GM23338 (cell line): ENCODE results near the gene MYL5. TPM values are rescaled to one million over a fixed set of nuclear protein-coding genes. Genes with fewer than 3 reads are reported as not detected.

Experiments
- ATAC-seq: fragments of 200-7000 bp; cut with Tn5 transposase; 3 replicates; pipeline ENCODE4 v1.9.1; 2020
- DNase-seq: peaks from one replicate; pipeline ENCODE4 v3.0.0-alpha.2; 2015; ENCODE audit warnings: low spot score
- H2AFZ ChIP-seq: fragments of 200-600 bp; sonication (generic); 2 replicates; pipeline ENCODE4 v1.8.0; 2016; ENCODE audit warnings: antibody characterized with exemption, mild to moderate bottlenecking, moderate library complexity
- H3F3A ChIP-seq: fragments of 200-600 bp; sonication (generic); replicated peaks from 2 replicates; pipeline ENCODE4 v1.8.0; 2017; ENCODE audit warnings: antibody characterized with exemption, mixed run types, low read depth
- H3K27ac ChIP-seq: fragments of 200-600 bp; sonication (generic); 2 replicates; pipeline ENCODE4 v1.6.1; 2016; ENCODE audit warnings: low read depth
- H3K27me3 ChIP-seq: fragments of 200-600 bp; sonication (generic); 2 replicates; pipeline ENCODE4 v1.8.0; 2016; ENCODE audit warnings: mild to moderate bottlenecking, mixed run types, moderate library complexity; ENCODE audit not compliant: insufficient read depth
- H3K36me3 ChIP-seq: fragments of 200-600 bp; sonication (generic); 2 replicates; pipeline ENCODE4 v1.8.0; 2016; ENCODE audit warnings: mild to moderate bottlenecking; ENCODE audit not compliant: insufficient read depth
- H3K4me1 ChIP-seq: fragments of 200-600 bp; sonication (generic); 2 replicates; pipeline ENCODE4 v1.8.0; 2016; ENCODE audit warnings: mild to moderate bottlenecking, moderate library complexity; ENCODE audit not compliant: insufficient read depth
- H3K4me2 ChIP-seq: fragments of 200-600 bp; sonication (generic); 2 replicates; pipeline ENCODE4 v1.7.1; 2017; ENCODE audit warnings: mixed run types
- H3K4me3 ChIP-seq: fragments of 200-600 bp; sonication (generic); 2 replicates; pipeline ENCODE4 v1.6.1; 2016; ENCODE audit warnings: mixed run types
- H3K79me2 ChIP-seq: fragments of 200-600 bp; sonication (generic); replicated peaks from 2 replicates; pipeline ENCODE4 v1.8.0; 2017; ENCODE audit warnings: mild to moderate bottlenecking; ENCODE audit not compliant: insufficient read depth
- H3K9me2 ChIP-seq: fragments of 200-600 bp; sonication (generic); 2 replicates; pipeline ENCODE4 v1.8.0; 2017; ENCODE audit not compliant: insufficient read depth
- H4K20me1 ChIP-seq: fragments of 200-600 bp; sonication (generic); replicated peaks from 2 replicates; pipeline ENCODE4 v1.8.0; 2017; ENCODE audit warnings: mild to moderate bottlenecking; ENCODE audit not compliant: insufficient read depth
- H3K27ac Mint-ChIP-seq: 2 replicates; pipeline ENCODE4 v1.8.0; 2020; ENCODE audit warnings: inconsistent platforms, mild to moderate bottlenecking, moderate library complexity, mixed read lengths
- H3K27me3 Mint-ChIP-seq: 3 replicates; pipeline ENCODE4 v1.8.0; 2022; ENCODE audit warnings: low read depth, mild to moderate bottlenecking, moderate library complexity, mixed read lengths, inconsistent platforms; ENCODE audit not compliant: insufficient read depth, poor library complexity
- H3K36me3 Mint-ChIP-seq: 3 replicates; pipeline ENCODE4 v1.8.0; 2021; ENCODE audit warnings: low read depth, mild to moderate bottlenecking, inconsistent platforms, moderate library complexity, mixed read lengths
- H3K4me1 Mint-ChIP-seq: 3 replicates; pipeline ENCODE4 v1.8.0; 2020; ENCODE audit warnings: mild to moderate bottlenecking, inconsistent platforms, mixed read lengths
- H3K4me3 Mint-ChIP-seq: 3 replicates; pipeline ENCODE4 v1.8.0; 2021; ENCODE audit warnings: moderate library complexity, mild to moderate bottlenecking, inconsistent platforms, mixed read lengths
- H3K9me3 Mint-ChIP-seq: 3 replicates; pipeline ENCODE4 v1.8.0; 2020; ENCODE audit warnings: moderate library complexity, mild to moderate bottlenecking, inconsistent platforms, mixed read lengths
- CREB1 ChIP-seq: fragments of 250-450 bp; sonication (Bioruptor Pico); IDR thresholded peaks from 2 replicates; pipeline ENCODE4 v1.5.0; 2020; ENCODE audit warnings: low read depth, mild to moderate bottlenecking, moderate library complexity
- EZH2 ChIP-seq: fragments of 200-600 bp; sonication (generic); IDR thresholded peaks from one replicate; pipeline ENCODE4 v1.8.0; 2017; ENCODE audit warnings: antibody characterized with exemption, mild to moderate bottlenecking, low read depth; ENCODE audit not compliant: unreplicated experiment
- EZH2phosphoT487 ChIP-seq: fragments of 200-600 bp; sonication (generic); IDR thresholded peaks from one replicate; pipeline ENCODE4 v1.8.1; 2018; ENCODE audit warnings: antibody characterized with exemption; ENCODE audit not compliant: unreplicated experiment
- JUNB ChIP-seq: IDR thresholded peaks from one replicate; pipeline ENCODE4 v1.6.1; 2016; ENCODE audit warnings: antibody characterized with exemption; ENCODE audit not compliant: unreplicated experiment
- NANOG ChIP-seq: IDR thresholded peaks from 2 replicates; pipeline ENCODE4 v1.6.1; 2016; ENCODE audit warnings: antibody characterized with exemption, borderline replicate concordance
- POLR2AphosphoS5 ChIP-seq: IDR thresholded peaks from 2 replicates; pipeline ENCODE4 v1.6.1; 2016; ENCODE audit warnings: antibody characterized with exemption, low read depth
- STAT1 ChIP-seq: IDR thresholded peaks from one replicate; pipeline ENCODE4 v1.6.1; 2016; ENCODE audit warnings: antibody characterized with exemption; ENCODE audit not compliant: unreplicated experiment
- ZNF114 ChIP-seq: fragments of 250-450 bp; sonication (Bioruptor Pico); IDR thresholded peaks from 2 replicates; pipeline ENCODE4 v1.5.0; 2020; ENCODE audit warnings: mild to moderate bottlenecking, moderate library complexity
- ZNF331 ChIP-seq: fragments of 250-450 bp; sonication (Bioruptor Pico); IDR thresholded peaks from 2 replicates; pipeline ENCODE4 v1.5.0; 2020; ENCODE audit warnings: low read depth, mild to moderate bottlenecking, moderate library complexity
- polyA plus RNA-seq: library from polyadenylated mRNA; unstranded; fragments of >200 nt; fragmentation: Nextera tagmentation; extraction: Ambion mirVana; gene quantifications from 2 replicates; pipeline ENCODE4 v1.2.1, GENCODE V29; 2016
- total RNA-seq: library from RNA; depleted of rRNA; stranded (reverse); fragments of >200 nt; shearing (Covaris generic); gene quantifications from 2 replicates; pipeline ENCODE4 v1.2.3, GENCODE V29; 2014
- TF ChIP-seq, protein P1 (sequence below): IDR thresholded peaks from one replicate; pipeline ENCODE4 v1.6.1; 2018; ENCODE audit warnings: antibody characterized with exemption; ENCODE audit not compliant: unreplicated experiment
- TF ChIP-seq, protein P2 (sequence below), 2 experiments: fragments of 200-600 bp in 1 of 2; sonication (generic) in 1 of 2; conservative IDR thresholded peaks; 2 replicates each; pipeline versions ENCODE4 v1.5.1 to v1.6.1; 2016 to 2017; ENCODE audit warnings: antibody characterized with exemption in 2 of 2, low read depth in 2 of 2, mild to moderate bottlenecking in 2 of 2, moderate library complexity in 1 of 2
- TF ChIP-seq, protein P3 (sequence below): fragments of 250-450 bp; sonication (Bioruptor Pico); IDR thresholded peaks from 2 replicates; pipeline ENCODE4 v1.5.0; 2020; ENCODE audit warnings: mild to moderate bottlenecking, moderate library complexity
- TF ChIP-seq, protein P4 (sequence below): IDR thresholded peaks from 2 replicates; pipeline ENCODE4 v1.6.1; 2016; ENCODE audit warnings: antibody characterized with exemption

MYL5 gene
- total and polyA plus RNA-seq, 2 experiments from 2014 or later = 3.0 to 4.4 TPM

DNA sequence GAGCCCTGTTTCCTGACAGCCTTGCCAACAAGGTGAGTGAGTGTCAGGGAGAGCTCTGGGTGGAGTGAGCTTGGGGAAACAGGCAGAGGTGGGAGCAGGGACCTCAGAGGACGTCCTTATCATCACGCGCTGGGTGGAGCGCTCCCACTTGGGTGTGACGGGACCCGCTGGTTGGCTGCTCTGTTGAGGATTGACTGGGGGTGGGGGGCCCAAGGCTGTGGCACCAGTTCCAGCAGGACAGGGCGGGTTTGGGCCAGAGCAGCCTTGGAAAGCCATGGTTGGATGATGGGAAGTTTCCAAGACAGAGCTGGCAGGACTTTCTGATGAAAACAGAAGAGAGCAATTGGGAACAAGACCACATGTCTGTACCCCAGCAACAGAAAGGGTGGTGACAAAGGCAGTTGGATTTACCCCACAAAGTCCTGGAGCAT lies 28.3 kb downstream of the MYL5 start:
- H3K4me2 ChIP-seq = no peak overlapping the region
- no peaks in the 10 kb centered on the region for H3F3A ChIP-seq
- no peak for ATAC-seq
- Mint-ChIP-seq H3K27ac (no peak overlapping the region), H3K4me1 (peaks cover 6% of the 10 kb centered on the region; the same call in 1 of the 3 replicates), H3K4me3 (no peak overlapping the region; the same call in 2 of the 3 replicates), H3K27me3 (peaks cover 18% of the 10 kb centered on the region), H3K9me3 (no peaks in the 10 kb centered on the region), H3K36me3 (no peaks in the 10 kb centered on the region)
- H3K27ac ChIP-seq = no peak overlapping the region
- no peak overlapping the region for H2AFZ ChIP-seq
- no peak overlapping the region for H3K4me3 ChIP-seq
- H3K79me2 ChIP-seq = 0 out of 2 replicates have a peak, but pooled peaks cover 3% of the 10 kb centered on the region
- no peak for DNase-seq
- no peak for TF ChIP-seq JUNB
- TF ChIP-seq, protein P1, sequence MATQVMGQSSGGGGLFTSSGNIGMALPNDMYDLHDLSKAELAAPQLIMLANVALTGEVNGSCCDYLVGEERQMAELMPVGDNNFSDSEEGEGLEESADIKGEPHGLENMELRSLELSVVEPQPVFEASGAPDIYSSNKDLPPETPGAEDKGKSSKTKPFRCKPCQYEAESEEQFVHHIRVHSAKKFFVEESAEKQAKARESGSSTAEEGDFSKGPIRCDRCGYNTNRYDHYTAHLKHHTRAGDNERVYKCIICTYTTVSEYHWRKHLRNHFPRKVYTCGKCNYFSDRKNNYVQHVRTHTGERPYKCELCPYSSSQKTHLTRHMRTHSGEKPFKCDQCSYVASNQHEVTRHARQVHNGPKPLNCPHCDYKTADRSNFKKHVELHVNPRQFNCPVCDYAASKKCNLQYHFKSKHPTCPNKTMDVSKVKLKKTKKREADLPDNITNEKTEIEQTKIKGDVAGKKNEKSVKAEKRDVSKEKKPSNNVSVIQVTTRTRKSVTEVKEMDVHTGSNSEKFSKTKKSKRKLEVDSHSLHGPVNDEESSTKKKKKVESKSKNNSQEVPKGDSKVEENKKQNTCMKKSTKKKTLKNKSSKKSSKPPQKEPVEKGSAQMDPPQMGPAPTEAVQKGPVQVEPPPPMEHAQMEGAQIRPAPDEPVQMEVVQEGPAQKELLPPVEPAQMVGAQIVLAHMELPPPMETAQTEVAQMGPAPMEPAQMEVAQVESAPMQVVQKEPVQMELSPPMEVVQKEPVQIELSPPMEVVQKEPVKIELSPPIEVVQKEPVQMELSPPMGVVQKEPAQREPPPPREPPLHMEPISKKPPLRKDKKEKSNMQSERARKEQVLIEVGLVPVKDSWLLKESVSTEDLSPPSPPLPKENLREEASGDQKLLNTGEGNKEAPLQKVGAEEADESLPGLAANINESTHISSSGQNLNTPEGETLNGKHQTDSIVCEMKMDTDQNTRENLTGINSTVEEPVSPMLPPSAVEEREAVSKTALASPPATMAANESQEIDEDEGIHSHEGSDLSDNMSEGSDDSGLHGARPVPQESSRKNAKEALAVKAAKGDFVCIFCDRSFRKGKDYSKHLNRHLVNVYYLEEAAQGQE = no peak
- TF ChIP-seq STAT1 = no peak
- TF ChIP-seq CREB1 (CRISPR knock-in tag) = no peak
- no peak for TF ChIP-seq POLR2AphosphoS5
- TF ChIP-seq, protein P2, sequence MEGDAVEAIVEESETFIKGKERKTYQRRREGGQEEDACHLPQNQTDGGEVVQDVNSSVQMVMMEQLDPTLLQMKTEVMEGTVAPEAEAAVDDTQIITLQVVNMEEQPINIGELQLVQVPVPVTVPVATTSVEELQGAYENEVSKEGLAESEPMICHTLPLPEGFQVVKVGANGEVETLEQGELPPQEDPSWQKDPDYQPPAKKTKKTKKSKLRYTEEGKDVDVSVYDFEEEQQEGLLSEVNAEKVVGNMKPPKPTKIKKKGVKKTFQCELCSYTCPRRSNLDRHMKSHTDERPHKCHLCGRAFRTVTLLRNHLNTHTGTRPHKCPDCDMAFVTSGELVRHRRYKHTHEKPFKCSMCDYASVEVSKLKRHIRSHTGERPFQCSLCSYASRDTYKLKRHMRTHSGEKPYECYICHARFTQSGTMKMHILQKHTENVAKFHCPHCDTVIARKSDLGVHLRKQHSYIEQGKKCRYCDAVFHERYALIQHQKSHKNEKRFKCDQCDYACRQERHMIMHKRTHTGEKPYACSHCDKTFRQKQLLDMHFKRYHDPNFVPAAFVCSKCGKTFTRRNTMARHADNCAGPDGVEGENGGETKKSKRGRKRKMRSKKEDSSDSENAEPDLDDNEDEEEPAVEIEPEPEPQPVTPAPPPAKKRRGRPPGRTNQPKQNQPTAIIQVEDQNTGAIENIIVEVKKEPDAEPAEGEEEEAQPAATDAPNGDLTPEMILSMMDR (conservative IDR thresholded peaks at IDR 0.05; ENCODE audit: low read depth in 2 of 2) = no peak
- no peak for TF ChIP-seq EZH2phosphoT487
- no peak for TF ChIP-seq ZNF114 (CRISPR knock-in tag)
- TF ChIP-seq EZH2 = no peak
- TF ChIP-seq, protein P3, sequence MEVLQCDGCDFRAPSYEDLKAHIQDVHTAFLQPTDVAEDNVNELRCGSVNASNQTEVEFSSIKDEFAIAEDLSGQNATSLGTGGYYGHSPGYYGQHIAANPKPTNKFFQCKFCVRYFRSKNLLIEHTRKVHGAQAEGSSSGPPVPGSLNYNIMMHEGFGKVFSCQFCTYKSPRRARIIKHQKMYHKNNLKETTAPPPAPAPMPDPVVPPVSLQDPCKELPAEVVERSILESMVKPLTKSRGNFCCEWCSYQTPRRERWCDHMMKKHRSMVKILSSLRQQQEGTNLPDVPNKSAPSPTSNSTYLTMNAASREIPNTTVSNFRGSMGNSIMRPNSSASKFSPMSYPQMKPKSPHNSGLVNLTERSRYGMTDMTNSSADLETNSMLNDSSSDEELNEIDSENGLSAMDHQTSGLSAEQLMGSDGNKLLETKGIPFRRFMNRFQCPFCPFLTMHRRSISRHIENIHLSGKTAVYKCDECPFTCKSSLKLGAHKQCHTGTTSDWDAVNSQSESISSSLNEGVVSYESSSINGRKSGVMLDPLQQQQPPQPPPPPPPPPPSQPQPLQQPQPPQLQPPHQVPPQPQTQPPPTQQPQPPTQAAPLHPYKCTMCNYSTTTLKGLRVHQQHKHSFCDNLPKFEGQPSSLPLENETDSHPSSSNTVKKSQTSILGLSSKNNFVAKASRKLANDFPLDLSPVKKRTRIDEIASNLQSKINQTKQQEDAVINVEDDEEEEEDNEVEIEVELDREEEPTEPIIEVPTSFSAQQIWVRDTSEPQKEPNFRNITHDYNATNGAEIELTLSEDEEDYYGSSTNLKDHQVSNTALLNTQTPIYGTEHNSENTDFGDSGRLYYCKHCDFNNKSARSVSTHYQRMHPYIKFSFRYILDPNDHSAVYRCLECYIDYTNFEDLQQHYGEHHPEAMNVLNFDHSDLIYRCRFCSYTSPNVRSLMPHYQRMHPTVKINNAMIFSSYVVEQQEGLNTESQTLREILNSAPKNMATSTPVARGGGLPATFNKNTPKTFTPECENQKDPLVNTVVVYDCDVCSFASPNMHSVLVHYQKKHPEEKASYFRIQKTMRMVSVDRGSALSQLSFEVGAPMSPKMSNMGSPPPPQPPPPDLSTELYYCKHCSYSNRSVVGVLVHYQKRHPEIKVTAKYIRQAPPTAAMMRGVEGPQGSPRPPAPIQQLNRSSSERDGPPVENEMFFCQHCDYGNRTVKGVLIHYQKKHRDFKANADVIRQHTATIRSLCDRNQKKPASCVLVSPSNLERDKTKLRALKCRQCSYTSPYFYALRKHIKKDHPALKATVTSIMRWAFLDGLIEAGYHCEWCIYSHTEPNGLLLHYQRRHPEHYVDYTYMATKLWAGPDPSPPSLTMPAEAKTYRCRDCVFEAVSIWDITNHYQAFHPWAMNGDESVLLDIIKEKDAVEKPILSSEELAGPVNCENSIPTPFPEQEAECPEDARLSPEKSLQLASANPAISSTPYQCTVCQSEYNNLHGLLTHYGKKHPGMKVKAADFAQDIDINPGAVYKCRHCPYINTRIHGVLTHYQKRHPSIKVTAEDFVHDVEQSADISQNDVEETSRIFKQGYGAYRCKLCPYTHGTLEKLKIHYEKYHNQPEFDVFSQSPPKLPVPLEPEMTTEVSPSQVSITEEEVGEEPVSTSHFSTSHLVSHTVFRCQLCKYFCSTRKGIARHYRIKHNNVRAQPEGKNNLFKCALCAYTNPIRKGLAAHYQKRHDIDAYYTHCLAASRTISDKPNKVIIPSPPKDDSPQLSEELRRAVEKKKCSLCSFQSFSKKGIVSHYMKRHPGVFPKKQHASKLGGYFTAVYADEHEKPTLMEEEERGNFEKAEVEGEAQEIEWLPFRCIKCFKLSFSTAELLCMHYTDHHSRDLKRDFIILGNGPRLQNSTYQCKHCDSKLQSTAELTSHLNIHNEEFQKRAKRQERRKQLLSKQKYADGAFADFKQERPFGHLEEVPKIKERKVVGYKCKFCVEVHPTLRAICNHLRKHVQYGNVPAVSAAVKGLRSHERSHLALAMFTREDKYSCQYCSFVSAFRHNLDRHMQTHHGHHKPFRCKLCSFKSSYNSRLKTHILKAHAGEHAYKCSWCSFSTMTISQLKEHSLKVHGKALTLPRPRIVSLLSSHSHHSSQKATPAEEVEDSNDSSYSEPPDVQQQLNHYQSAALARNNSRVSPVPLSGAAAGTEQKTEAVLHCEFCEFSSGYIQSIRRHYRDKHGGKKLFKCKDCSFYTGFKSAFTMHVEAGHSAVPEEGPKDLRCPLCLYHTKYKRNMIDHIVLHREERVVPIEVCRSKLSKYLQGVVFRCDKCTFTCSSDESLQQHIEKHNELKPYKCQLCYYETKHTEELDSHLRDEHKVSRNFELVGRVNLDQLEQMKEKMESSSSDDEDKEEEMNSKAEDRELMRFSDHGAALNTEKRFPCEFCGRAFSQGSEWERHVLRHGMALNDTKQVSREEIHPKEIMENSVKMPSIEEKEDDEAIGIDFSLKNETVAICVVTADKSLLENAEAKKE (CRISPR knock-in tag) = no peak
- TF ChIP-seq, protein P4, sequence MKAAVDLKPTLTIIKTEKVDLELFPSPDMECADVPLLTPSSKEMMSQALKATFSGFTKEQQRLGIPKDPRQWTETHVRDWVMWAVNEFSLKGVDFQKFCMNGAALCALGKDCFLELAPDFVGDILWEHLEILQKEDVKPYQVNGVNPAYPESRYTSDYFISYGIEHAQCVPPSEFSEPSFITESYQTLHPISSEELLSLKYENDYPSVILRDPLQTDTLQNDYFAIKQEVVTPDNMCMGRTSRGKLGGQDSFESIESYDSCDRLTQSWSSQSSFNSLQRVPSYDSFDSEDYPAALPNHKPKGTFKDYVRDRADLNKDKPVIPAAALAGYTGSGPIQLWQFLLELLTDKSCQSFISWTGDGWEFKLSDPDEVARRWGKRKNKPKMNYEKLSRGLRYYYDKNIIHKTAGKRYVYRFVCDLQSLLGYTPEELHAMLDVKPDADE = no peak
- no peak for TF ChIP-seq ZNF331 (CRISPR knock-in tag)
- TF ChIP-seq NANOG = no peak
- peaks cover 6% of the 10 kb centered on the region; the same call in 1 of the 2 replicates for H3K27me3 ChIP-seq
- H4K20me1 ChIP-seq = no peaks in the 10 kb centered on the region
- H3K36me3 ChIP-seq = no peaks in the 10 kb centered on the region
- H3K4me1 ChIP-seq = no peaks in the 10 kb centered on the region
- H3K9me2 ChIP-seq = no peaks in the 10 kb centered on the region
